Measurements from ENCODE around the gene TAS2R60.
"Not testable (repeated sequence)": the region's sequence is repeated elsewhere in the genome, so short reads cannot be mapped to it uniquely, and the experiment has no call there.

The TAS2R60 gene

GRCh38 chr7:143411976-143412708, 31.1 kb upstream of the TAS2R60 start:
- no peak for DNase-seq

DNA sequence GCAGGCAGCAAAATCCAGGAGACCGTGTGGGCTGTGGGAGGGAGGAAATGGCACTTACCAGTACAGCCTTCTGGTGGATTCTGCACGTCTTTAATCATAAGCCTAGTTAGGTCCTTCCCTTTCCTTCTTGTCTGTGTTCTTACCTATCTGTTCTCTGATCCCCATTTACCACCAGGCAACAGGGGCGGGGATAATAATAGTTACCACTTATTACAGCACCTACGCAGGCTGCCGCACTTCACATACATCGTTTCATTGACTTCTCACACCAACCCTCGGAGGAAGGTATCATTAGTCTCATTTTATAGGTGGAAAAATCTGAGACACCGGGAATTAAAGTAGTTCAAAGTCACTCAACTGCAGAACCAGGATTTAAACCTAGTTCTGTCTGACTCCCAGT, 30.1 kb upstream of the TAS2R60 start:
- DNase-seq, result no peak

DNA sequence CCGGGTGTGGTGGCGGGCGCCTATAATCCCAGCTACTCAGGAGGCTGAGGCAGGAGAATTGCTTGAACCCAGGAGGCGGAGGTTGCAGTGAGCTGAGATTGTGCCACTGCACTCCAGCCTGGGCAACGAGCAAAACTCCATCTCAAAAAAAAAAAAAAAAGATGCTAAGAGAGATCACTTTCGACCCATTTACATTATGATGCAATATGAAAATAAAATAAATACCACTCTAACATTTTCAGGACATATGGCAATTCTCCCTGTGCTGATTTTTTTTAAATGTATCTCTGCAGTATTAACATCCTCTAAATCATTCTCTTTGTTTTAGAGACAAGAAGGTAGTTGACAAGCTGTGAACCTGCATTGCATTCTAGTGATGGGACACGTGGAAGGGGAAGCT, 28.0 kb upstream of the TAS2R60 start:
- DNase-seq, result not testable (repeated sequence)

DNA sequence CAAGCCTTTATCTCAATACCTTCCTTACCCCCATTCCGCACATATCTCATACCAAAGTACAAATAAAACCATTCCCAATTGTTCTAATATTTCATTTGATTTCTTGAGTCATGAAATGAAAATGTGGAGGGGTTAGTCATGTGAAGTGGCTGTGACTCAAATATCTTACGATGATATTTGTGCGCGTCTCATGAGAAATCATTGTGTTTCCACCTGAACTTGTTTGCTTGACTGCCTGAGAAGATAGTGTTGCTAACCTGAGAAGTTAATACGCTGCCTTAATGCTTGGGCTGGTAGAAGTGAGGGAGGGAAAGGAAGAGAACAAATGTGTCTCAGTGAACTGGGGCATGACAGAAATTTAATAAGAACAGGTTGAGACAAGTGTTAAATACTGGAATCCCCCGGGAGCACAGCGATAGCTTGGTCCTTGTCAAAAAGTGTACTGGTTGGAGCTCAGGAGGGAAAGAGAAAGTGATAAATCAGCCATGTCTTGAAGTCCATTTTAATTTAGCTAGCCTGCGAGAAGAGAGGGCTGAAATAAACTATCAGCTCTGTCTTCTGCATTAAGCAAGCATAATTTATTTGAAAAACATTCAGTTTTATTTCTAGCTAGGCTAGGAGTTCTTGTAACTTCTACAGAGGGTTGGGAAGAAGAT, 27.4 kb upstream of the TAS2R60 start:
- DNase-seq, result no peak

GRCh38 chr7:143416565-143417149, 26.6 kb upstream of the TAS2R60 start:
- no peak for DNase-seq

- DNase-seq, result no peak
Measured at GRCh38 chr7:143417734-143418383, 25.4 kb upstream of the TAS2R60 start.

GRCh38 chr7:143418681-143419458, 24.4 kb upstream of the TAS2R60 start:
- no peak for DNase-seq

DNA sequence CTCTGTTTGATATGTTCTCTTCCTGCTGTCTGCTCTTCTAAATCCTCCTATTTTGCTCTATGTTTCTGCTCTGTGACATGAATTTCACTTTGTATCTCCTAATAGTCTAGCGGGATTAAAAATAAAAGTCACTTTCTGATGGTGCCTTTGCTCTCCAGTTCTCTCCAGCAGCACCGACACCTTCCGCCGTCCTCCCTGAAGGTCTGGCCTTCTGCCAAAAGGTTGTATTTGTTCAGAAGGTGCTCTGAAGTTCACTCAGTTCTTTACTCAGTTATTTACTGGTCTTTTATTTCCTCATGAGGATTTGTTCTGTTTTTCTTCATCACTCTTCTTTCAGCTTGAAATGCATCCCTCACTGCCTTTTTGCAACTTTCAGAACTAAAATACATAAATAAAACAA, 23.4 kb upstream of the TAS2R60 start:
- no peak for DNase-seq

DNA sequence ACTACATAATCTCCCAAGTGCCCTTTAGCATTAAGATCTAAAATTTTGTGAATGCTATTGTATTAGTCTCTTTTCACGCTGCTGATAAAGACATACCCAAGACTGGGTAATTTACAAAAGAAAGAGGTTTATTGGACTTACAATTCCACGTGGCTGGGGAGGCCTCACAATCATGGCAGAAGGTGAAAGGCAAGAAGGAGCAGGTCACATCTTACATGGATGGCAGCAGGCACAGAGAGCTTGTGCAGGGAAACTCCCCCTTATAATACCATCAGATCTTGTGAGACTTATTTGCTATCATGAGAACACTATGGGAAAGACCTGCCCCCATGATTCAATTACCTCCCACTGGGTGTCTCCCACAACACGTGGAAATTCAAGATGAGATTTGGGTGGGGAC, 22.6 kb upstream of the TAS2R60 start:
- not testable (repeated sequence) for DNase-seq

DNA sequence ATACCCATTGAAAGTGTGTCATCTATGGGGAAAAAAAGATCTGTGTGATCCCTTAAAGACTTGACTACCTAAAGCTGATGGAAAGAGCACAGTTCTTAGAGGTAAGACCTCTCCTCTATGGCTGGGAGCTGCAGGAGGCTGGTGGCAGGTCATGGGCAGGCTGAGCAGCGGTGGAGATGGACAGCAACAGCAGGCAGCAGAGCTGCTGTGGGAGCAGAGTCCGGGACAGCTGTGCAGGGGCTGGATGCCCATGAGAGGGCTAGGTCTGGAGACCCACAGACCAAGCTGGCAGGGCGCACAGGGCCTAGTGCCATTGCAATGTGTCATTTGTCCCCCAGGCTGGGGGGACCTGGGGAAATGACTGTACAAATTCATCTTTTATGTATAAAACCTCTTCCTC, 21.2 kb upstream of the TAS2R60 start:
- no peak for DNase-seq

GRCh38 chr7:143424476-143424875, 18.8 kb upstream of the TAS2R60 start:
- DNase-seq, result not testable (repeated sequence)

GRCh38 chr7:143426479-143427142, 16.6 kb upstream of the TAS2R60 start:
- DNase-seq, result no peak

DNA sequence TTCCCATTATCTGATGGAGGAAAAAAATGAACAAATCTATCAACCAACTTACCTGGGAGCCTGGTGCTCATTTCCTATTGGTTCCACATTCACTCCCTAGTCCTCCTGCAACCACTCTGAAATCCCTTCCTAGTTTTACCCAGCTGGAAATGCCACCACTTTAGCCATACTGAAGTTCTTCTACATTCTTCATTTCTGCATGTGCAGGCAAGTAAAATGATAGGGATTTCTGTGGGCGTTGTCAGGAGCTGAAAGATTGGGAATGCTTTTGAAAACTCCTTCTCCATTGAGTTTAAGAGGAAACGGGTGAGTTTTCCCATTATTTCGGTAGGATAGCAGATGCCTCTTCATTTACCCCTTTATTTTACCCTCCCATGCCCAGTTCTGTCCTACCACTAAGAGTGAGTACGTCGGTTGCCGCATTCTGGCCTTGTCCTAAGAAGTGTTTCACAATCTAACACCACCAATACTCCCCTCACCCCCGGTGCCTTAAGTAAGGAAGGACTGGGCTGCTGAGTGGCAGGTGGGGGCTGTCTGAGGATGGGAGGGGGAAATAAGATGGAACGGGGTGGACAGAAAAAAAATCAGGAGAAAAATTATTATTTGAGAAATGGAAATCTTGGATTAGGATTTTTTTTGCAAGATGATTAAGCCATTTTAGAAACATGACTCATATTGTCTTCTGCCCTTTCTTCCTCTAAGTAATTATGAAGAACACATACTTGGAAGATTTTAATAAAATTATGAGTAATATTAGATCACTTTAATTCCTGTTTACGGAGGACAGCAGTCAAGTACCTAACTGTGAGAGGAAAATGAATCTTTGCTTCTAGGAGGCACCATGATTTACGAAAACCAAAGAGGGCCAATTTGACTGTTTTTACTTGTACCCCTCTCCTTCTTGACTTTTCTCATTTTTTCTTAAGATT, 13.2 kb upstream of the TAS2R60 start:
- DNase-seq, result no peak

DNA sequence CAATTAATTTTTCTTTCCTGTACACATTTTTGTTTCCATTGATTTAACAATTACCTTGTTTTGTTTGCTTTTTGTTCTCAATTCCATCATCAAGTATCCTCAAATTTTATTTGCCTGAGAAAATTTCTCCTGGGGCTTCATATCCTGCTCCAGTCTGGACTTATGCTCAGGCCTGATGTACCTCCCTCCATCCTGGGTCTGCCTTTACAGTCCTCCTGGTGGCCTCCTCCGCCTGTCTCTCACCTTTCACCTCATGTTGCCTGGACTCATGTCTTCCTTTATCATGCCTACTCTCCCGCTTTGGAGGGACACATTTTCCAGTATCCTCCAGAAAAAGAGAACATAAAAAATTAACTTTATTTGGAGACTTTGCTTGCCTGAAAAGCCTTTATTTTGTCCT, 12.1 kb upstream of the TAS2R60 start:
- DNase-seq, result peak; percentile 21

GRCh38 chr7:143433759-143434158, 9.5 kb upstream of the TAS2R60 start:
- no peak for DNase-seq

GRCh38 chr7:143434660-143435059, 8.6 kb upstream of the TAS2R60 start:
- DNase-seq, result no peak

- DNase-seq, result no peak
Measured at GRCh38 chr7:143435266-143435665, 8.0 kb upstream of the TAS2R60 start.

DNA sequence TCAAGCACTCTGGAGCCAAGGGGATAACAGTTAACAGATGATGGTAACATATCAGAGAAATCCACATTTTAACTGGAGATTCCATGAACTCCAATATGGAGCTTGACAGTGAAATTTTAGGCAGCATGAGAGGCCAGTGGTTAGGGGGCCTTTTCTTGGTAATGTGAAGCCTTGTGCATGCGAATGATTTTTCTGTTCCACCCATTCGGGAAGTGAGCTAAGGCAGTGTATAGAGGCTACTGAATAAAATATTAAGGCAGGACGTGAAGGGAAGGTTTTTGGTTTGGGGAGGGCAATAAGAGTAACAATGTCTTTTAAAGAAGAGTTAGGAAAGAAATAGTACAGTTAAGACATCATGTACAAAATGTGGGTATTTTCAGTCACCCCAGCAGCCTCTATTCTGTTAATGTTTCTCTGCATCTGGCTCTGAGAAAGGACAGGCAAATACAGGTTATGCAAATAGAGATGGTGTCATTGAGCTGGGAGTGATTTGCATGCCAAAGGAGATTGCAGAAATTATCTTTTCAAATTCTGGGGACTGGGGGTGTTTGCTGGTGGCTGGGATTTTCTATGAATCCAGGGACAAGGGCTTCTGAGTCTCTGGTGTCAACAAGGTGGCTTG, 6.8 kb upstream of the TAS2R60 start:
- DNase-seq, result no peak

GRCh38 chr7:143437578-143437977, 5.7 kb upstream of the TAS2R60 start:
- DNase-seq, result no peak

GRCh38 chr7:143439866-143440265, 3.4 kb upstream of the TAS2R60 start:
- no peak for DNase-seq
